Suprapubic skin (tissue), 4 donors: ENCODE data around the gene MCRIP2. TPM values are rescaled to one million over a fixed set of nuclear protein-coding genes. Genes with fewer than 3 reads are reported as not detected.

Experiments
- DNase-seq, 2 donors: peaks; one replicate each; pipeline ENCODE4 v3.0.0-alpha.2; 2019; ENCODE audit warnings: low spot score in 2 of 2
- H3K27ac ChIP-seq: fragments of 200-600 bp; sonication (generic); one replicate; pipeline ENCODE4 v1.5.1; 2019
- H3K27me3 ChIP-seq: fragments of 200-600 bp; sonication (generic); one replicate; pipeline ENCODE4 v1.5.1; 2019
- H3K36me3 ChIP-seq: fragments of 200-600 bp; sonication (generic); one replicate; pipeline ENCODE4 v1.5.1; 2019
- H3K4me1 ChIP-seq: fragments of 200-600 bp; sonication (generic); one replicate; pipeline ENCODE4 v1.5.1; 2019
- H3K4me3 ChIP-seq: fragments of 200-600 bp; sonication (generic); one replicate; pipeline ENCODE4 v1.5.1; 2019; ENCODE audit warnings: mild to moderate bottlenecking
- H3K9me3 ChIP-seq: fragments of 200-600 bp; sonication (generic); one replicate; pipeline ENCODE4 v1.5.1; 2019
- CTCF ChIP-seq, 2 donors: fragments of 200-600 bp in 1 of 2; fragments of 450-650 bp in 1 of 2; sonication (generic) in 1 of 2; IDR thresholded peaks; one replicate each; pipeline ENCODE4 v1.5.1; 2016 to 2019; ENCODE audit warnings: antibody characterized with exemption in 2 of 2, mild to moderate bottlenecking in 1 of 2, moderate library complexity in 1 of 2
- EP300 ChIP-seq: sonication (generic); formaldehyde crosslinking; IDR thresholded peaks from one replicate; pipeline ENCODE4 v1.6.1; 2017; ENCODE audit warnings: antibody characterized with exemption
- POLR2A ChIP-seq, 2 donors: fragments of 450-650 bp; IDR thresholded peaks; one replicate each; pipeline ENCODE4 v1.6.1; 2017; ENCODE audit warnings: antibody characterized with exemption in 2 of 2, mild to moderate bottlenecking in 2 of 2, moderate library complexity in 2 of 2
- POLR2AphosphoS5 ChIP-seq, 3 donors: sonication (generic); formaldehyde crosslinking; IDR thresholded peaks; one replicate each; pipeline ENCODE4 v1.6.1; 2017; ENCODE audit warnings: antibody characterized with exemption in 3 of 3
- WGBS: methylation state at CpG from one replicate; pipeline ENCODE4 v1.1.5; 2018; 5-methylcytosine and 5-hydroxymethylcytosine counted together
- total RNA-seq, 4 donors: library from RNA; depleted of rRNA; stranded (reverse); fragments of >200 nt; gene quantifications; one replicate each; pipeline ENCODE4 v1.1.0, GENCODE V29; 2016

Gene MCRIP2
- total RNA-seq, 4 donors from 2014 or later: 10.3 to 29.8 (median 24.2) TPM

DNA sequence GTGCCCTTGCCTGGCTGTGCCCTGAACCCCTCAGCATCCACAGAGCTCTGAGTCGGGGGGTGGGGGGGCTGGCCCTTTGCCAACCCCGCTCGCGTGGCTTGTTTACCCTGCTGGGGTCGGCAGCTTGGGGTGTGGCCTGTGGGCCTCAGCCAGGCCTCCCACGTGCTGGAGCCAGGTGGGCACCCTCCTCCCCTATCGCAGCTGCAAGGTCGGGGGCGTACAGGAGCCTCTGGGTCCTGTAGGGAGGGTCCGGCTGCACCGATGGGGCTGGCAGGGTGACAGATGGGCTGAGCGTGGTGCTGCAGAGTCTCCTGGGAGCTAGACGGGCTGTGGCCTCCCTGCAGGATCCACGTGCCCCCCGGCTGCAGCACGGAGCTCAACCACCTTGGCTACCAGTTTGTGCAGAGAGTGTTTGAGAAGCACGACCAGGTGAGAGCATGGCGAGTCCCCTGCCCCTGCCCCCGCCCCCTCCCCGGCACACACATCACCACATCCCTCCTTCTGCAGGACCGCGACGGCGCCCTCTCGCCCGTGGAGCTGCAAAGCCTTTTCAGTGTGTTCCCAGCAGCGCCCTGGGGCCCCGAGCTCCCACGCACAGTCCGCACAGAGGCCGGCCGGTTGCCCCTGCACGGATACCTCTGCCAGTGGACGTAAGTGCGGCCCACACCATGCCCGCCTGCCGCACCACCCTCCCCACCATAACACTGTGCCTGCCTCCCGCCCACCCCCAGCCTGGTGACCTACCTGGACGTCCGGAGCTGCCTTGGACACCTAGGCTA lies 29.9 kb downstream of the MCRIP2 start:
- Histone ChIP-seq H3K4me3 (no peak overlapping the region), H3K36me3 (peaks cover 51% of the 10 kb centered on the region), H3K27ac (no peak overlapping the region), H3K4me1 (peaks cover 44% of the 10 kb centered on the region), H3K9me3 (no peaks in the 10 kb centered on the region), H3K27me3 (no peaks in the 10 kb centered on the region)
- 97% methylated on average over 10 of the region's 40 CpGs for WGBS
- DNase-seq: no peak
- TF ChIP-seq POLR2AphosphoS5 (IDR thresholded peaks at IDR 0.05) (no peak), EP300 (no peak)

DNA sequence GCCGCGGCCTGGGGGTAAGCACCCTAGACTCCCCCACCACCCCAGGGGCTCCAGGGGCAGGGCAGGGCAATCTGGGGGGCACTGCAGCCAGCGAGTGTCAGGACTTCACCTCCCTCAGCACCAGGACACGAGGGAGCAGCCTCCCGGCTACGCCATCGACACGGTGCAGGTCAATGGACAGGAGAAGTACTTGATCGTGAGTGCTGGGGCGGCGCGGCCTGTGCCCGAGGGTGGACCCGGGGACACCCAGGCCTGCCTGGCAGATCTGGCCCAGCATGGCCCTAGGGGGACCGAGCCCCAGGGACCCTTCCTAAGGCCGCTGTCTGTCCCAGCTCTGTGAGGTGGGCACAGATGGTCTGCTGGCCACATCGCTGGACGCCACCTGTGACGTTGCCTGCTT lies 30.7 kb downstream of the MCRIP2 start:
- peaks cover 51% of the 10 kb centered on the region for H3K36me3 ChIP-seq
- WGBS: 92% methylated on average over 11 of the region's 19 CpGs
- peaks cover 44% of the 10 kb centered on the region for H3K4me1 ChIP-seq
- H3K9me3 ChIP-seq: no peaks in the 10 kb centered on the region
- TF ChIP-seq POLR2AphosphoS5 (IDR thresholded peaks at IDR 0.05): no peak
- no peak for TF ChIP-seq POLR2A (IDR thresholded peaks at IDR 0.05)
- no peak for TF ChIP-seq EP300
- TF ChIP-seq CTCF (IDR thresholded peaks at IDR 0.05): no peak
- H3K4me3 ChIP-seq: no peak overlapping the region
- no peak for DNase-seq
- H3K27me3 ChIP-seq: peaks cover 2% of the 10 kb centered on the region
- H3K27ac ChIP-seq: no peak overlapping the region

- Histone ChIP-seq H3K36me3 (peaks cover 51% of the 10 kb centered on the region), H3K27ac (no peak overlapping the region), H3K4me3 (no peak overlapping the region), H3K27me3 (peaks cover 4% of the 10 kb centered on the region), H3K4me1 (peaks cover 44% of the 10 kb centered on the region), H3K9me3 (no peaks in the 10 kb centered on the region)
- TF ChIP-seq POLR2A (IDR thresholded peaks at IDR 0.05) (no peak), EP300 (no peak), CTCF (IDR thresholded peaks at IDR 0.05) (no peak), POLR2AphosphoS5 (IDR thresholded peaks at IDR 0.05) (no peak)
- 96% methylated on average over 20 of the region's 21 CpGs for WGBS
- no peak for DNase-seq
Measured at GRCh38 chr16:672851-673250, 31.2 kb downstream of the MCRIP2 start.

DNA sequence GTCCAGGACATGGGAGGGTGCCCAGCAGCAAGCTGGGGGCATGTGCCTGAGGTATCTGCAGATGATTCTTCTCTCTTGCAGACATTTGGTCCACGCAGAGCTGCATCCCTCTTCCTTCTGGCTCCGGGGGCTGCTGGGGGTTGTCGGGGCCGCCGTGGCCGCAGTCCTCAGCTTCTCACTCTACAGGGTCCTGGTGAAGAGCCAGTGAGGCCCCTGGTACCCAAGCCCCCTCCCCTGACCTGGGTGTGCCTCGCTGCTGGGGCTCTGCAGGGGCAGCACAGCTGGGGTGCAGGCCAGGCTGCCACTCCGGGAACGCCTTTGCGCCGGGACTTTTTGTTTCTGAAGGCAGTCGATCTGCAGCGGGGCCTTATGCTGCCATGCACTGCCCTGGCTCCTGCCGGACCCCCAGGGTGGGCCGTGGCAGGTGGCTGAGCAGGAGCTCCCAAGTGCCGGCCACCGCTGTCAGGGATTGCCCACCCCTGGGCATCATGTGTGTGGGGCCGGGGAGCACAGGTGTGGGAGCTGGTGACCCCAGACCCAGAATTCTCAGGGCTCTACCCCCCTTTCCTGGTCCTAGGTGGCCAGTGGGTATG lies 31.9 kb downstream of the MCRIP2 start:
- no peak for DNase-seq
- H3K4me1 ChIP-seq: peaks cover 50% of the 10 kb centered on the region
- no peak overlapping the region for H3K4me3 ChIP-seq
- H3K27ac ChIP-seq: no peak overlapping the region
- no peak for TF ChIP-seq POLR2AphosphoS5 (IDR thresholded peaks at IDR 0.05)
- no peak for TF ChIP-seq POLR2A (IDR thresholded peaks at IDR 0.05)
- TF ChIP-seq CTCF (IDR thresholded peaks at IDR 0.05): no peak
- TF ChIP-seq EP300: no peak
- peaks cover 4% of the 10 kb centered on the region for H3K27me3 ChIP-seq
- WGBS: no CpG with 5 or more reads among the region's 18 CpGs
- peaks cover 51% of the 10 kb centered on the region for H3K36me3 ChIP-seq
- H3K9me3 ChIP-seq: no peaks in the 10 kb centered on the region

- H3K4me1 ChIP-seq: peaks cover 50% of the 10 kb centered on the region
- peaks cover 46% of the 10 kb centered on the region for H3K36me3 ChIP-seq
- DNase-seq: no peak
- no peaks in the 10 kb centered on the region for H3K9me3 ChIP-seq
- H3K27ac ChIP-seq: no peak overlapping the region
- H3K27me3 ChIP-seq: peaks cover 4% of the 10 kb centered on the region
- 70% methylated on average over 6 of the region's 22 CpGs for WGBS
- TF ChIP-seq POLR2AphosphoS5 (IDR thresholded peaks at IDR 0.05) (no peak), POLR2A (IDR thresholded peaks at IDR 0.05) (no peak), EP300 (no peak), CTCF (IDR thresholded peaks at IDR 0.05) (no peak)
- H3K4me3 ChIP-seq: no peak overlapping the region
Measured at GRCh38 chr16:674214-674881, 32.7 kb downstream of the MCRIP2 start.
